Measurements from ENCODE around the gene TANK. TPM values are rescaled to one million over a fixed set of nuclear protein-coding genes. Genes with fewer than 3 reads are reported as not detected.
"Not testable (repeated sequence)": the region's sequence is repeated elsewhere in the genome, so short reads cannot be mapped to it uniquely, and the experiment has no call there.

TANK gene
- total RNA-seq, 2 experiments from 2014 or later, result 43.4 to 64.9 TPM

DNA sequence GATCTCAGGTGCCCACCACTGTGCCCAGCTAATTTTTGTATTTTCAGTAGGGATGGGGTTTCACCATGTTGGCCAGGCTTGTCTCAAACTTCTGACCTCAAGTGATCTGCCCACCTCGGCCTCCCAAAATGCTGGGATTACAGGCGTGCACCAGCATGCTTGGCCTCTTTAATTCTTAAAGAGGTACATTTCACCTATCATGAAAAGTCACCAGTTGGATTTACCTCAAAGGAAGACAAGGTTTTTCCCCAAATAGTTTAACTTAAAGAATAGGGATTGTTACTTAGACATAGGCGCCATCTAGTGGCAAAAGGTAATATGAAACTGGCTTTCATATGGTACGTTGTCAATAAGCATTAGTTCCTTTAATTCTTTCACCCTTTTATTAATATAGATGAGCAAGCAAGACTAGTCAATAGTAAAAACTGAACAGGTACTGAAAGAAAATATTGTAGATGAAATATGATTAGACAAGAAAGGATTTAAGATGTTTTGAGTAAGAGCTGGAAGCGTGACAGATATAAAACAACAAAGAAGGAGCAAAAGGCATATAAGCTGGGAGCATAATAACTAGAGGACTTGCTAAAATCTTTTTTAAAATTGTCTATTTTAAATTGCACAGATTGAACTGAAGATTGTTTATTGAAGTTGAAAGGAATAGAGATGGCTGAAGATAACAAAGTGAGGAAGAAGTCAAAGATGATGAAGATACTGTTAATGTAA, 113.0 kb downstream of the TANK start:
- TF ChIP-seq, protein P1, sequence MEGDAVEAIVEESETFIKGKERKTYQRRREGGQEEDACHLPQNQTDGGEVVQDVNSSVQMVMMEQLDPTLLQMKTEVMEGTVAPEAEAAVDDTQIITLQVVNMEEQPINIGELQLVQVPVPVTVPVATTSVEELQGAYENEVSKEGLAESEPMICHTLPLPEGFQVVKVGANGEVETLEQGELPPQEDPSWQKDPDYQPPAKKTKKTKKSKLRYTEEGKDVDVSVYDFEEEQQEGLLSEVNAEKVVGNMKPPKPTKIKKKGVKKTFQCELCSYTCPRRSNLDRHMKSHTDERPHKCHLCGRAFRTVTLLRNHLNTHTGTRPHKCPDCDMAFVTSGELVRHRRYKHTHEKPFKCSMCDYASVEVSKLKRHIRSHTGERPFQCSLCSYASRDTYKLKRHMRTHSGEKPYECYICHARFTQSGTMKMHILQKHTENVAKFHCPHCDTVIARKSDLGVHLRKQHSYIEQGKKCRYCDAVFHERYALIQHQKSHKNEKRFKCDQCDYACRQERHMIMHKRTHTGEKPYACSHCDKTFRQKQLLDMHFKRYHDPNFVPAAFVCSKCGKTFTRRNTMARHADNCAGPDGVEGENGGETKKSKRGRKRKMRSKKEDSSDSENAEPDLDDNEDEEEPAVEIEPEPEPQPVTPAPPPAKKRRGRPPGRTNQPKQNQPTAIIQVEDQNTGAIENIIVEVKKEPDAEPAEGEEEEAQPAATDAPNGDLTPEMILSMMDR (conservative IDR thresholded peaks at IDR 0.05; ENCODE audit: low read length), result peak; percentile 96
- no peak for TF ChIP-seq EZH2phosphoT487 (IDR thresholded peaks at IDR 0.05; ENCODE audit: borderline replicate concordance, low read depth, low read length)
- peak; percentile 78 for DNase-seq (ENCODE audit: low spot score)
- Histone ChIP-seq H3K79me2 (ENCODE audit: insufficient read depth, low read depth, low read length) (no peaks in the 10 kb centered on the region), H4K20me1 (ENCODE audit: insufficient read depth, low read length) (no peaks in the 10 kb centered on the region), H2AFZ (ENCODE audit: low read length) (no peak overlapping the region), H3K4me1 (ENCODE audit: insufficient read depth, low read length, poor library complexity, severe bottlenecking) (no peaks in the 10 kb centered on the region), H3K27ac (ENCODE audit: low read depth, low read length, poor library complexity, severe bottlenecking) (no peak overlapping the region), H3K9me3 (ENCODE audit: low read length) (no peaks in the 10 kb centered on the region), H3K36me3 (ENCODE audit: insufficient read depth, low read length) (no peaks in the 10 kb centered on the region), H3K4me2 (ENCODE audit: low read length) (no peak overlapping the region), H3K9me2 (ENCODE audit: insufficient read depth, low read length) (no peaks in the 10 kb centered on the region), H3K4me3 (ENCODE audit: low read depth, low read length, poor library complexity, severe bottlenecking) (no peak overlapping the region)
- CTCF ChIA-PET (ENCODE audit: unreplicated experiment), result interaction anchor here (0.6 to 1.3 kb wide), 2 partner anchors 54 to 209 kb away, joined by 3 read pairs; no protein-coding TSS in a partner anchor
- intact Hi-C loops (cut with micrococcal nuclease; ENCODE audit: unreplicated experiment), result loop anchor here (1.0 to 10.0 kb wide), 3 partner anchors 22 to 1188 kb away; no protein-coding TSS in a partner anchor
- POLR2A ChIA-PET, result interaction anchor here (0.7 to 1.2 kb wide), 3 partner anchors 47 to 59 kb away, joined by 3 to 6 read pairs (median 3); no protein-coding TSS in a partner anchor
- BruUV-seq (replicated peaks), result no TSS peak

GRCh38 chr2:161278564-161279229, 118.5 kb downstream of the TANK start:
- H3K9me2 ChIP-seq (ENCODE audit: insufficient read depth, low read length); BruUV-seq (replicated peaks); H3K4me2 ChIP-seq (ENCODE audit: low read length); H3K36me3 ChIP-seq (ENCODE audit: insufficient read depth, low read length); H3K4me1 ChIP-seq (ENCODE audit: insufficient read depth, low read length, poor library complexity, severe bottlenecking); H3K27ac ChIP-seq (ENCODE audit: low read depth, low read length, poor library complexity, severe bottlenecking); H3K79me2 ChIP-seq (ENCODE audit: insufficient read depth, low read depth, low read length); CTCF ChIA-PET (ENCODE audit: unreplicated experiment); H3K4me3 ChIP-seq (ENCODE audit: low read depth, low read length, poor library complexity, severe bottlenecking); DNase-seq (ENCODE audit: low spot score); H4K20me1 ChIP-seq (ENCODE audit: insufficient read depth, low read length); H3K9me3 ChIP-seq (ENCODE audit: low read length); H2AFZ ChIP-seq (ENCODE audit: low read length): not testable (repeated sequence)
- intact Hi-C loops (cut with micrococcal nuclease; ENCODE audit: unreplicated experiment), result loop anchor here (10.0 kb wide), 1 partner anchor 1194 kb away; no protein-coding TSS in a partner anchor
- POLR2A ChIA-PET, result interaction anchor here (0.6 to 0.7 kb wide), 4 partner anchors 23 to 899 kb away, joined by 3 read pairs; no protein-coding TSS in a partner anchor

DNA sequence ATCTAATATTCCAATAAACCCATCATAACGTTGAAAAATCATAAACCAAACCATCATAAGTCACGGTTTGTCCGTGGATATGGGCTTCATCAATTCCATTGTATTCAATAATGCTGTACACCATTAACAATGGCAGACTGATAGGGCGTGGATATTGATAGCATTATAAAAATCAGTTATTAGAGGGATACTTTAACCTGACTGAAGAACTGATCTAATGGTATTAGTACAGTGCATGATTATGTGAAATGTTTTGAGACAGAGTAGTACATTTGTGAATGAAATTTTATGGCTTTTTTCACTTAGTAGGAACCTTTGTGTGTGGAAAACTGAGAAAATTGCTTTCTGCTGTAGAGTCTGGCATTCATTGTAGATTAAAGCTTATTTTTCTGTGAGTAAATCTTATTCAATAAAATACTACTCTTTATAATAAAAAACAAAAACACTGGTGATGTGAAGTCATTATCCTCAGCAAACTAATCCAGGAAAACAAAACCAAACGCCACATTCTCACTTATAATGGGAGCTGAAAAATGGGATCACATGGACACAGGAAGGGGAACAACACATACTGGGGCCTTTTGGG, 119.1 kb downstream of the TANK start:
- intact Hi-C loops (cut with micrococcal nuclease; ENCODE audit: unreplicated experiment), result loop anchor here (10.0 kb wide), 1 partner anchor 1195 kb away; no protein-coding TSS in a partner anchor
- H3K79me2 ChIP-seq (ENCODE audit: insufficient read depth, low read depth, low read length); H3K4me1 ChIP-seq (ENCODE audit: insufficient read depth, low read length, poor library complexity, severe bottlenecking); BruUV-seq (replicated peaks); H2AFZ ChIP-seq (ENCODE audit: low read length); H3K36me3 ChIP-seq (ENCODE audit: insufficient read depth, low read length); DNase-seq (ENCODE audit: low spot score); H3K4me2 ChIP-seq (ENCODE audit: low read length); H4K20me1 ChIP-seq (ENCODE audit: insufficient read depth, low read length); H3K9me3 ChIP-seq (ENCODE audit: low read length); H3K4me3 ChIP-seq (ENCODE audit: low read depth, low read length, poor library complexity, severe bottlenecking); H3K9me2 ChIP-seq (ENCODE audit: insufficient read depth, low read length); CTCF ChIA-PET (ENCODE audit: unreplicated experiment); H3K27ac ChIP-seq (ENCODE audit: low read depth, low read length, poor library complexity, severe bottlenecking): not testable (repeated sequence)
- POLR2A ChIA-PET, result interaction anchor here (0.7 kb wide), 2 partner anchors 24 to 141 kb away, joined by 3 read pairs; no protein-coding TSS in a partner anchor

All from OCI-LY7 (cell line).